Measurements from ENCODE around the gene NEGR1.

DNA sequence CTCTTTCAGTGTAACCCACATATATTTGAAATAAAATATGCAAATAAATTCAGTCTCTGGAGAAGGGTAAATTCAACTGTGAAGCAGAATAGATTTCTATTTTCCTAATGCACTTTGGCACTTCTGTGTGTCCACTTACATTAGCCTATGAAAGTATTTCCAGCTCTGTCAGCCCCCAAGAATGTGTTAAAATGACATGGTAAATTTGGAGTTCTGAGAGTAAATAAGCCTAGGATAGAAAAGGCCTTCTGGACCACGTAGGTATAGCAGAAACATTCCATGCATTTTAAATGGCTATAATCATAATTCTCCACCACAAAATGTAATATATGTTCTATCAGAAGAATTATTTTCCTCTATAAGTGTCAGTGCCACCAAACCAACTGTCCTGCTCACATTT is 276.2 kb downstream of the NEGR1 start:
- TF ChIP-seq, protein P1, sequence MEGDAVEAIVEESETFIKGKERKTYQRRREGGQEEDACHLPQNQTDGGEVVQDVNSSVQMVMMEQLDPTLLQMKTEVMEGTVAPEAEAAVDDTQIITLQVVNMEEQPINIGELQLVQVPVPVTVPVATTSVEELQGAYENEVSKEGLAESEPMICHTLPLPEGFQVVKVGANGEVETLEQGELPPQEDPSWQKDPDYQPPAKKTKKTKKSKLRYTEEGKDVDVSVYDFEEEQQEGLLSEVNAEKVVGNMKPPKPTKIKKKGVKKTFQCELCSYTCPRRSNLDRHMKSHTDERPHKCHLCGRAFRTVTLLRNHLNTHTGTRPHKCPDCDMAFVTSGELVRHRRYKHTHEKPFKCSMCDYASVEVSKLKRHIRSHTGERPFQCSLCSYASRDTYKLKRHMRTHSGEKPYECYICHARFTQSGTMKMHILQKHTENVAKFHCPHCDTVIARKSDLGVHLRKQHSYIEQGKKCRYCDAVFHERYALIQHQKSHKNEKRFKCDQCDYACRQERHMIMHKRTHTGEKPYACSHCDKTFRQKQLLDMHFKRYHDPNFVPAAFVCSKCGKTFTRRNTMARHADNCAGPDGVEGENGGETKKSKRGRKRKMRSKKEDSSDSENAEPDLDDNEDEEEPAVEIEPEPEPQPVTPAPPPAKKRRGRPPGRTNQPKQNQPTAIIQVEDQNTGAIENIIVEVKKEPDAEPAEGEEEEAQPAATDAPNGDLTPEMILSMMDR (IDR thresholded peaks at IDR 0.05), result no peak
- no peak for TF ChIP-seq POLR2A (IDR thresholded peaks at IDR 0.05)

All from Peyer's patch (tissue), 4 donors.